GM19395 (cell line): ENCODE results near the gene POLE.
"Not testable (repeated sequence)": the region's sequence is repeated elsewhere in the genome, so short reads cannot be mapped to it uniquely, and the experiment has no call there.

Experiments
- ATAC-seq: cut with Tn5 transposase; IDR thresholded peaks from one replicate; pipeline ENCODE4 v1.9.1; 2021; ENCODE audit warnings: mild to moderate bottlenecking, moderate library complexity; ENCODE audit not compliant: unreplicated experiment

The POLE gene

DNA sequence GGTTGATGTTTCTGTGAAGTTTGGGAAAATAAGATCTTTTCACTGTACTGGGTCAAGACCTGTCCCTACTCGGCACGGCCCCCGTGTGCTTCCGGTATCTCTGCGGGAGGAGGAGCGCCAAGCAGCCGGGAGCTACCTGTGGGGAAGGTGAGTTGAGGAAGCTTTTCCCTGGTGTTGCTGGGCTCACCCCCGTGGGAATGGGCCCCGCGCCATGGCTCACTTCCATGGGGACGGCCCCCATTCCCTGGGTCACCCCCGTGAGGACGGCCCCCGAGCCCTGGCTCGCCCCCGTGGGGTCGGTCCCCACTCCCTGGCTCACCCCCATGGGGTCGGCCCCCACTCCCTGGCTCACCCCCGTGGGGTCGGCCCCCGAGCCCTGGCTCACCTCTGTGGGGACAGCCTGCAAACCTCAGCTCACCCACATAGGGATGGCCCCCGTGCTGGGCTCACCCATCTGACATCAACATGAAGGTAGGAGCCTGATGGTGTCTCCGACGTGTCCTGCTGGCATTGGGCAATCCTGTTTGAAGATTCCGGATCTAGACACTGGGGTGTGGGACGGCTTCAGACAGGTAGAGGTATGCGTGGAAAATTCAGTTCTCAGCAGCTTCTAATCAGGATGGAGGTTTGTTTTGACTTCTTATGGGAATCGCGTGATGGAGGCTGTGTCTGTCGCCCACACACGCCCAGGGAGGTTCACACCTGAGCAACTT, 85.8 kb downstream of the POLE start:
- no peak for ATAC-seq

DNA sequence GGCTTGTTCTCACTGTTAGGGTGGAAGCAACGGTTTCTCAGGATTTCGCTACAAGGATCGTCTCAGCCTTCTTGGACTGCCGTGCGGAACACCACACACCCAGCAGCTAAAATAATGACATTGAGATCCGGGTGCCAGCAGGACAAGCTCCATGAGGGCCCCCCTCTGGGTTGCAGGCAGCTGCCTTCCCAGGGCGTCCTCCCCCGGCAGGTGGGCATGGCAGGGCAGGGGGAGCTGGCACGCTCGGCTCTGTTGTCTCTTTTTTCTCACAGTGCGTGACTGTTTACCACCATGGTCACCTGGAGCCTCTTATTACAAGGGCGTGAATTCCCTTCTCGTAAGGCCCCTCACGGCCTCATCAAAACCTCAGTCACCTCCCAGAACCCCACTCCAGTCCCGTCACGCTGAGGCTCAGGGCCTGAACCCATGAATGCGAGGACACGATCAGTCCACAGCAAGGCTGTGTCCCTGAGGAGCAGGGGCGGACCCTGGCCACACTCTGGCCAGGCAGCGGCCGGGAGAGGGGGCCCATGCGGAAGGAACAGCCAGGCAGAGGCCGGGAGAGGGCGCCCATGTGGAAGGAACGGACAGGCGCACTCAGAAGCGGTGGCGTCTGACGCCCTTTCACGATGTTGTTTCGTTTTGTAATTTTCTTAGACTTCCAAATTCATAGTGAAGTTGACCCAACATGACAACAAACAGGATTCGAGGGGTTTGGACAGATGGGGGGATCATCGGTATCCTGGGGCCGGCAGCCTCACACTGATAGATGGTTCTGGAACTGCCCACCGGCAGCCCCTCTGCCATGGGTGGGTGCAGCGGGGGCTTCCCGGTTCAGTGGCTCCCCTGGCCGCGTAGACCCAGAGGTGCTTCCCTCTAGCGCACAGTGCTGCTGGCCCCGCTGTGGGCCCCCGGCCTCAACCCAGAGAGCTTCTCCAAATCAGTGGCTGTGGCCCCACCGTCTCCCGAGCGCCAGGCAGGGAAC, 86.8 kb downstream of the POLE start:
- ATAC-seq: no peak

DNA sequence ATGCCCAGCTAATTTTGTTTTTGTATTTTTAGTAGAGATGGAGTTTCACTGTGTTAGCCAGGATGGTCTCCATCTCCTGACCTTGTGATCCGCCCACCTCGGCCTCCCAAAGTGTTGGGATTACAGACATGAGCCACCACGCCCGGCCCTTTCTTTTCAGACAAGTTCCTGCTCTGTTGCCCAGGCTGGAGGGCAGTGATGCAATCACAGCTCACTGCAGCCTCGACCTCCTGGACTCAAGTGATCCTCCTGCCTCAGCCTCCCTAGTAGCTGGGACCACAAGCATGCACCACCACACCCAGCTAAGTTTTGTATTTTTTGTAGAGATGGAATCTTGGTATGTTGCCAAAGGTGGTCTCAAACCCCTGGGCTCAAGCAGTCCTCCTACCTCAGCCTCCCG, 87.6 kb downstream of the POLE start:
- not testable (repeated sequence) for ATAC-seq

DNA sequence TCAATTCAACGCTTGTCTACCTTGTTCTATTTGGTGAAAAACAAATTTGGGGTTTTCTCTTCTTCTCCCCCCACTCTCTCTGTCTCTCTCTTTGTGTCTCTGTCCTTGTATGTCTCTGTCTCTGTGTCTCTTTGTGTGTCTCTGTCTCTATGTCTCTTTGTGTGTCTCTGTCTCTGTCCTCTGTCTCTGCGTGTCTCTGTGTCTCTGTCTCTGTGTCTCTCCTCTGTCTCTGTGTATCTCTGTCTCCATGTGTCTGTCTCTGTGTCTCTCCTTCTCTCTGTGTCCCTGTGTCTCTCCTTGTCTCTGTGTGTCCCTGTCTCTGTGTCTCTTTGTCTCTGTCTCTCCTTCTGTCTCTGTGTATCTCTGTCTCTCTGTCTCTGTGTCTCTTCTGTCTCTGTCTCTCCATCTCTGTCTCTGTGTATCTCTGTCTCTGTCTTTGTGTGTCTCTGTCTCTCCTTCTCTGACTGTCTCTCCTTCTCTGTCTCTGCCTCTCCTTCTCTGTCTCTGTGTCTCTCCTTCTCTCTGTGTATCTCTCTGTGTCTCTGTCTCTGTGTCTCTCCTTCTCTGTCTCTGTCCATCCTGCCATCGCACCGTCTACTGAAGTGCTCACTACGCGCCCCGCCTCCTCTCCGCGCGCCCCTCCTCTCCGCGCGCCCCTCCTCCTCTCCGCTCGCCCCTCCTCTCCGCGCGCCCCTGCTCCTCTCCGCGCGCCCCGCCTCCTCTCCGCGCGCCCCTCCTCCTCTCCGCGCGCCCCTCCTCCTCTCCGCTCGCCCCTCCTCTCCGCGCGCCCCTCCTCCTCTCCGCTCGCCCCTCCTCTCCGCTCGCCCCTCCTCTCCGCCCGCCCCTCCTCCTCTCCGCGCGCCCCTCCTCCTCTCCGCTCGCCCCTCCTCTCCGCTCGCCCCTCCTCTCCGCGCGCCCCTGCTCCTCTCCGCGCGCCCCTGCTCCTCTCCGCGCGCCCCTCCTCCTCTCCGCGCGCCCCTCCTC, 89.5 kb downstream of the POLE start:
- ATAC-seq: no peak

DNA sequence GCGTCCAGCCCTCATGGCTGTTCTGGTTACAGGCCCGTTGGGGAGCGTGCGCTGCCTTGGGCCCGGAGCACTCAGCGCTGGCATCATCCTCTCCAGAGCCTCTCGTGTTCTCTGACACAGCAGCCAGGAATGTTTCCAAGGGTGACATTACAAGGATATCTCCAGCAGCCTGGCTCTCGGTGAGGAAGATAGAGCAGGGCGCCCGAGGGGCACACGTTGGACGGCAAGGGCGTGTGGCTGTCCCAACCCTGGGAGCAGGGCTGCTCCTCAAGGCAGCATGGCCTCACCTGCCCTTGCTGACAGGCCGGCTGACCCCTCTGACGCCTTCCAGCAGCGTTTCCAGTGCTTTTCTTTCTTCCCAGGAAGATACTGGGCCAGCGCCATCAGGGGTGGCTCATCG, 91.1 kb downstream of the POLE start:
- ATAC-seq: no peak

DNA sequence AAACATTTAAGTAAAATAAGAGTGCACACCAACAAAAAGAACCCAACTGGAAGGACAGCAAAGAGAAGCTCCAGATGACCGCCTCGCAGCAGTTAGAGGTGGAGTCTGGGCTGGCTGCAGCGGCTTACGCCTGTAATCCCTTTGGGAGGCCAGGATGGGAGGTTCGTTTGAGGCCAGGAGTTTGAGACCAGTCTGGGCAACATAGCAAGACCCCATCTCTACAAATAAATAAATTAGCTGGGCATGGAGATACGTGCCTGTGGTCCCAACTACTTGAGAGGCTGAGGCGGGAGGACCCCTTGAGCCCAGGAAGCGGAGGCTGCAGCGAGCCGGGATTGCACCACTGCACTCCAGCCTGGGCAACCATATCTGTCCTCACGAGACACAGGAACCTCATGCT, 92.0 kb downstream of the POLE start:
- ATAC-seq: no peak

DNA sequence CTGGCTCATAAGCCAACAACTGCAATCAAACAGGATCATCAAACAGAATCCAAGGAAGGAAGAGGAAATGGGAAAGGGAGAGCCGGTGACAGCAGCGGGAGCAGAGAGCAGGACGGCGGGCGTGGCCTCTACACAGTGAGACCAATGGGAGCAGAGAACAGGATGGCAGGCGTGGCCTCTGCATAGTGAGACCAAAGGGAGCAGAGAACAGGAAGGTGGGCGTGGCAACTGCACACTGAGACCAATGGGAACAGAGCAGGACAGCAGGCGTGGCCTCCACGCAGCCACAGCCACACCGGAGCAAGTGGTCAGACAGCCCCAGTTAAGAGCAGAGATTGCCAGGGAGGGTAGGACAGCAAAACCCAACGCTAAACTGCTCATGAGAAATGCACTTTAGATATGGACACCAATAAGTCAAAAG, 93.2 kb downstream of the POLE start:
- no peak for ATAC-seq

DNA sequence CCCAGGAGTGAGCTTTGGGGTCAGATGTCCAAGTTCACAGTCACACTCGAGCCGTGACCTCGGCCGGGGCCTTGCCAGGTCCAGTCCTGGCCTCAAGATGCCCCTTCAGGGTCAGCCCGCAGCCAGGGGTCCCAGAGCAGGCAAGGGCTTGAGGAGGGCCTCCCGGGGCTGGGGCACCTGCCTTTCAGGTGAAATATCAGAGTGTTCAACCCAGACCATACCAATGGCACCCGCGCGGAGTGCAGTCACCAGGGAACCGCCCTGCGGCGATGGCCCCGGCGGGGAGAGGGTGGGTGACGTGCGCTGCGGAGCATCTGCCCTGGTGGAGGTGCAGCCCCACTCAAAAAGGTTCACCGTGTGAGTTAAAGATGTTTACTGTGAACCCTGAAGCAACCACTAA, 93.6 kb downstream of the POLE start:
- no peak for ATAC-seq

DNA sequence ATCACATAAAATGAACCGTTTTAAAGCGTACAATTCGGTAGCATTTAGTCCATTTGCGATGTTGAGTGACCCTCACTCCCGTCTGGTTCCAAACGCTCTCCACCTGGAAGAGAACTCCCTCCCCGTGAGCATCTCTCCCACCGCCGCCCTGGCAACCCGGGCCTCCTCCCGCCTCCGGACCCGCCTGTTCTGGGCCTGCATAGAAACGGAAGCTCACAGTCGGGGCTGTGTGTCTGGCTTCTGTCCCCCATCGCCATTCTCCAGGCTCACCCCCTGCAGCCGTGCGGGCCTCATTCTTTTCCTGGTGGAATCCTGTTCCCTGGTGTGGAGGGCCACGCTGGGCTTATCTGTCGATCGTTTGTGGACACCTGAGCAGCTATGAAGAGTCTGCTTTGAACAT, 94.1 kb downstream of the POLE start:
- no peak for ATAC-seq

DNA sequence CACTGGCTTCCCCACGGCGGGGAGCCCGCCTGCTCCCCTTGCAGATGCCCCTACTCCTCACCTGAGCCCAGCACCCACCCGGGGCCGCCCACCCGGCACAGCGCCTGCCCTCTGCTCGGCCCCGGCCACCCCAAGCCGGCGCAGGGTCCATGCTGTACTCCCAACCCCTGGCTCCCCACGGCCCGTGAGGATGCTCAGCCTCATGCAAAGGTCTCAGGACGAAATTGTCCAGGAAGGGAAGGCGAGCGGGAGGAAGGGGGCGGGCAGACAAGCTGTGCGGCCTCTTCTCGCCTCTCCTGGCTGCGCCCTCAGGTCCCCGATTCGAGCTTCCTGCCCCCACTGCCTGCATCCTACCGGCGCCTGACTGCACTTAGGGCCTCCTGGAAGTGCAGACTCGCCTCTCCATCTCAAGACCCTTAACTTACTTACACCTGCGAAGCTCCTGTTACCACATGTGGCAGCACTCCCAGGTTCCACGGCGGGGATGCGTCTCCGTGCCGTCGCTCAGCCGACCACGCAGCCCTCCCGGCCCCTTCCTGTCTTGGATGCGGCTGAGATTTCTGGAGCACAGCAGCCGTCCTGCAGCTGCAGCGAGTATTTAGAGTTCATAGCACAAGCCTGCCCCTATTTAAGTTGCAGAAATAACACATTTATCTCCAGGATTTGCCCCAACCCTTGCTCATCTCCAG, 94.7 kb downstream of the POLE start:
- no peak for ATAC-seq

DNA sequence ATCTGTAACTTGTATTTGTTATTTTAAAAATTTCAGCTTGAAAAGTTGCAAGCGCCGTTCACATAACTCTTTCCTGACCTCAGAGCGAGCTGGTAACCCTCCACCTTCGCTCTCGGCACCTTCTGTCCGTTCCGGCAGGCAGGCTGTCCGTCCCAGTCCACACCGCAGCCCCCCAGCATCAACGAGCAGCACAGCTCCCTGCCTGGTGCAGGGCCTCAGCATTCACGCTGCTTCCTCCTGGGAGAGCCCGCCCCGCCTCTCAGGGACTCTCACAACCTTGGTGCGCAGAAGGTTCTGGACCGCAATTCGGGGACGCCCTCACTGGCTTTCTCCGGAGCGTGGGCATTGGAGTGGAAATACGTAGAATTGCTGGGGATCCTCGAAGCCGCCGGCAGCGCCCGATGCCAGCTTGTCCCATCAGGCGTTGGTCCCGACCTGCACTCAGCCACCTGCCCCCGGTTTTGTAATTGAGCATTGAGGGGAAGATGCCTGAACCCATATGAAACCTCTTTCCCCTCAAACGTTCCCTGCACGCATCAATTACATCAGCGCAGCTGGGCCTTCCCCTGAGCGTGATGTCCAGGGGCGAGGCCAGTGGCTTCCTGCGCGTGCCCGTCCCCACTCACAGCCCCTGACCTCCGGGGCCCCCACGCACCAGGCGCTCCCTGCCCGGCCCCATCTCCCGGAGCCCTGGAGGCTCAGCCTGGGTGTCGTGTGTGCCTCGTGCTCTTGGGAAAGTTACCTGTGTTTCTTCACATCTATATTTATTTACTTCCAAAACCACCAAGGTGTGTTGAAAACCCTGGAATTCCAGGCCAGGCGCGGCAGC, 95.8 kb downstream of the POLE start:
- ATAC-seq: no peak

DNA sequence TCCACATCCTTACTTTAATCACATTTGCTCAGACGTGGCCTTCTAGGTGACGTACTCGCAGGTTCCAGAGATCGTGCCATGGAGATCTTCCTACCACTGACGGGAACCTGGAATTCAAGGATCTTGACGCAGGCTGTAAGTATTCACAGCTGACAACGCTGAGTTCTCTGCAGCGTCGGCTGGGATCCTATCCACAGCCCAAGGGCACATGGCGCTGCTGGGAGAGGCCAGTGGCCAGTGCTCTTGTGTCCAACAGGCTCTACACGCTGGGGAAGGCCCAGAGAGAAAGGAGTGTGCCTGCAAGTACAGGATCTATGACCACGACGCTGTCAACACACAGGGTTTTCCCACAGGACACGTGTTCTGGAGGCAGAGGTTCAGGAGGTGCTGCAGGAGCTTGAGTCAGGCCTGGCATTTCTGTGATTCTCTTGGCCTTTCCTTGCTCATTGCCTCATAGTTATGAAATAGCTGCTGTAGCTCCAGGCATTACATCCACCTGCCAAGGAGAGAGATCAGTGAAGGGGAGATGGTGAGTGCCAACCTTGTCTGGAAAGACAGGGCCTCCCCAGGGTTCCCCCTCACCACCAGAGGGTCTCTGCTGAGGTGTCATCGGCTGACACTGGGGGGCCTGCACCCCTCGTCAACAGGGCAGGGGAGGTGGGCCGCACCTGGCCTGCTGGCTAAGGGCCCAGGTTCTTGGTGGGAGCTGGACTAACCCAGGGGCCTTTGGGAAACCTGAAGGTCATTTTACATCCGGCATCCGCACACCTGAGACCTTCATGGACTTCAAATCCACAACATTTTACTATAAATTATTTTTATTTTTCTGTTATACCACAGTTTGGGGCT, 98.1 kb downstream of the POLE start:
- ATAC-seq: no peak

DNA sequence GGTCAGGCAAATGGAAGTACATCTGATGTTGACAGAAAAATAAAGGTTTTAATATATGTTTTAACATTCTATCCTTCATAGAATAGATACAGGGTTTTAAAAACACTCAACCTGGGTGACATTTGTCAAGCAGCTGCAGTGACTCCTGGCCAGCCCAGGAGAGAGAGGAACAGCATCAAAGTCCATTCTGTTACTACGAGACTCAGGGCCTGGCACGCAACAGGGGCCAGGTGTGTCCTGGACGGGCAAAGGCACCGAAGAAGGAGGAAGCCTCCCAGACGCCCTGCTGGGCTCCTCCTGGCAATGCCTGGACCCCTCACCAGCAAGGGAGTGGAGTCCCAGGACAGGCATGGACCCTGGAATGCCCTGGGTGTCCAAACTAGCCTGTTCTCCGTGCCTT, 98.8 kb downstream of the POLE start:
- ATAC-seq: no peak

DNA sequence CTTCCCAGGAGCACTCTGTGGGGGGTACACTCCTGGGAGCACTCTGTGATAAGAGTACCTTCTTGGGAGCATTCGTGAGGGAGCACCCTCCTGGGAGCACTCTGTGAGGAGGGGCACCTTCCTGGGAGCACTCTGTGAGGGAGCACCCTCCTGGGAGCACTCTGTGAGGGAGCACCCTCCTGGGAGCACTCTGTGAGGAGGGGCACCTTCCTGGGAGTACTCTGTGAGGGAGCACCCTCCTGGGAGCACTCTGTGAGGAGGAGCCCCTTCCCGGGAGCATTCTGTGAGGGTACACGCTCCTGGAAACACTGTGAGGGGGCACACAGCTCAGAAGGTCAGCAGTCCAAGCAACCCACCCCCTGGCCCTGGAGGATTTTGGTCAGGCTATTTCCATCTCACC, 99.4 kb downstream of the POLE start:
- no peak for ATAC-seq

DNA sequence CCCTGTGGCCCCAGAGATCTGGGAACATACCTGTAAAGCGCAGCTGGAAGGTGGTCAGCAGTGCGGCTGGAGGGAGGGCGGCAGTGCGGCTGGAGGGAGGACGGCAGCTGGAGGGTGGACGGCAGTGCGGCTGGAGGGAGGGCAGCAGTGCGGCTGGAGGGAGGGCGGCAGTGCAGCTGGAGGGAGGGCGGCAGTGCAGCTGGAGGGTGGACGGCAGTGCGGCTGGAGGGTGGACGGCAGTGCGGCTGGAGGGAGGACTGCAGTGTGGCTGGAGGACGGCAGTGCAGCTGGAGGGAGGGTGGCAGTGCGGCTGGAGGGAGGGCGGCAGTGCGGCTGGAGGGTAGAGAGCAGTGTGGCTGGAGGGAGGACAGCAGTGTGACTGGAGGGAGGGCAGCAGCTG, 100.2 kb downstream of the POLE start:
- no peak for ATAC-seq

DNA sequence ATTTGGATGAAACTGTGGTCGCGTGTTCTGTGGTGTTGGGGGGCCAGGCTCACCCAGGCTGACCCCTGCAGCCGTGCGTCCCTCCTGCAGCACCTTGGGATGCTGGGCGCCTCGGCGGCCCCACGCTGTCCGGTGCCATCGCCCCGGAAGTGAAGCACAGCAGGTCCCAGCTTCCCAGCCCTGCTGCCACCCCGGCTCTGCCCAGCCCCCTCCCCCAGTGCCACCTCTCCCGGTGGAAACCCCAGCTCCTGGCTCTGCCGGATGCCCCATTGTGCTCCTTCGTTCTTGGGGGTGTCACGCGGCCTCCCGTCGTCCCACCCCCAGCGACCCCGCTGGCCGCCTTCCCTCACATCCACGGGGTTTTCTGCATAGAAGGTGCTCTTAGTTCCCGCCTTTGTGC, 102.0 kb downstream of the POLE start:
- no peak for ATAC-seq

DNA sequence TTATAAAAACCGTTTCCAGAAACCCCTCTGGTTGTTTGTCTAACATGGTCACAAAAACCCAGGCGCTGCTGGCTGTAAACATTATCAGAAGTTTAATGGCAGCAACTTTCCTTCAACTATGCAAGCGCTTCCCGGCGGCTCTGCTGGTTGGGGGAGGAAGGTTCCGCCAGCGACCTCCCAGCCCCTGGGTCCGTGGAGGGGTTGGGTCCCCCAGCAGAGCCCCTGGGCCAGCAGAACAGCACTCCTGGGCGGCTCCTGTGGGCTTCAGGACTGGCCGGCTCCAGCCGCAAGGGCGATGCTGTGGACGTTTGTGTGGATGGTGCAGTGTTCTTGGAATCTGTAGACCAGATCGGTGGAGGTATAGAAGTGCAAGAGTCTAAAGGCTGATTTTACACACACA, 102.7 kb downstream of the POLE start:
- no peak for ATAC-seq

DNA sequence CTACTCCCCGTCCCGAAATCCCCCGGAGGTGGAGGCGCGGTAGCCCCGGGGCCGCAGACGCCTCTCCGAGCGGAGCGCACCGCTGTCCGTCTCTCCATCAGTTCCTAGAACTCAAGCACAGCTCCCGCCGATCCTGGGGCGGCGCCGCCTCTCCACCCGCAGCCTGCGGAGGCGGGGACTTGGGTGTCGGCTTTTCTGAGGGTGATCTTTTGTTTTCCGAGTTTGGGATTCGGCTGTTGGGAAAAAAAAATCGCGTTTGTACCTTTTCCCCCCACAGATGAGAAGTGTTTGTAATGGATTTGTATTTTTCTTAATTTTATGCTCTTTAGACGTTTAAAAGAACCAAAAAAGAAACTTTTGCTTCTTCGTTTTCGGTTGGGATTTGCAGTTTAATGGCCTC, 103.4 kb downstream of the POLE start:
- no peak for ATAC-seq

DNA sequence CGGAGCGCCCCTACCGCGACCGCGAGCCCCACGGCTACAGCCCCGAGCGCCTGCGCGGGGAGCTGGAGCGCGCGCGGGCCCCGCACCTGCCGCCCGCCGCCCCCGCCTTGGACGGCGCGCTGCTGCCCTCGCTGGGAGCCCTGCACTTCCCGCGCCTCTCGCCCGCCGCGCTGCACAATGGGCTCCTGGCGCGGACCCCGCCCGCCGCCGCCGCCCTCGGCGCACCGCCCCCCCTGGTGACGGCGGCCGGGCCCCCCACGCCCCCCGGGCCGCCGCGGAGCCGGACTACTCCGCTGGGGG, 103.8 kb downstream of the POLE start:
- no peak for ATAC-seq
